ENCODE measurements around the gene CLEC1B. TPM values are rescaled to one million over a fixed set of nuclear protein-coding genes. Genes with fewer than 3 reads are reported as not detected.
"Not testable (repeated sequence)": the region's sequence is repeated elsewhere in the genome, so short reads cannot be mapped to it uniquely, and the experiment has no call there.

CLEC1B gene
- total and polyA plus RNA-seq, 2 experiments from 2014 or later = 0.20 to 2.4 TPM

DNA sequence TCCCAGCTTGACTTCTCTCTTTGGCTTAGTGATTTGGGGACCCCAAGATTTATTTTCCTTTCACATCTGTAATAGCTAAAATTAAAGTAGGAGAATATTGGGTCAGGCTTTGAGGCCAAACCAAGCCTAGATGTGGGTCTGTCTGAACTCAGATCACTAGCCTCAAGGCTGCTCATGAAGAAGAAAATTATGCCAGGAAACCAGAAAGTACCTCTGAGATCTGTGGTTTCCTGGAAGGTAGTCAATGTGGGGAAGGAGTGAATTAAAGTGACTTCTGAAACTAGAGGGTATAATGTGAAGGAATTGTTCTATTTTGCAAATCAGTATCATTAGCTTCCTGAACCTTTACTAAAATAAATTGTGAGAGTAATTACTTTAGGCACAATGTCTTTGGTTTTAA is 41.1 kb downstream of the CLEC1B start:
- no peaks in the 10 kb centered on the region for H3K4me1 ChIP-seq (ENCODE audit: insufficient read depth)
- H3K4me2 ChIP-seq = no peak overlapping the region
- H3K27ac ChIP-seq = no peak overlapping the region
- H2AFZ ChIP-seq = no peak overlapping the region
- no peaks in the 10 kb centered on the region for H3K27me3 ChIP-seq
- no peaks in the 10 kb centered on the region for H3K36me3 ChIP-seq (replicated peaks; ENCODE audit: insufficient read depth, low read depth)
- no peaks in the 10 kb centered on the region for H3K9me2 ChIP-seq (replicated peaks; ENCODE audit: insufficient read depth)
- no peaks in the 10 kb centered on the region for H3K79me2 ChIP-seq
- H4K20me1 ChIP-seq (ENCODE audit: insufficient read depth, poor library complexity, severe bottlenecking) = no peaks in the 10 kb centered on the region
- DNase-seq (ENCODE audit: low spot score) = no peak
- no peaks in the 10 kb centered on the region for H3K9me3 ChIP-seq (ENCODE audit: low read depth)
- no peak overlapping the region for H3K4me3 ChIP-seq
- TF ChIP-seq, protein P1, sequence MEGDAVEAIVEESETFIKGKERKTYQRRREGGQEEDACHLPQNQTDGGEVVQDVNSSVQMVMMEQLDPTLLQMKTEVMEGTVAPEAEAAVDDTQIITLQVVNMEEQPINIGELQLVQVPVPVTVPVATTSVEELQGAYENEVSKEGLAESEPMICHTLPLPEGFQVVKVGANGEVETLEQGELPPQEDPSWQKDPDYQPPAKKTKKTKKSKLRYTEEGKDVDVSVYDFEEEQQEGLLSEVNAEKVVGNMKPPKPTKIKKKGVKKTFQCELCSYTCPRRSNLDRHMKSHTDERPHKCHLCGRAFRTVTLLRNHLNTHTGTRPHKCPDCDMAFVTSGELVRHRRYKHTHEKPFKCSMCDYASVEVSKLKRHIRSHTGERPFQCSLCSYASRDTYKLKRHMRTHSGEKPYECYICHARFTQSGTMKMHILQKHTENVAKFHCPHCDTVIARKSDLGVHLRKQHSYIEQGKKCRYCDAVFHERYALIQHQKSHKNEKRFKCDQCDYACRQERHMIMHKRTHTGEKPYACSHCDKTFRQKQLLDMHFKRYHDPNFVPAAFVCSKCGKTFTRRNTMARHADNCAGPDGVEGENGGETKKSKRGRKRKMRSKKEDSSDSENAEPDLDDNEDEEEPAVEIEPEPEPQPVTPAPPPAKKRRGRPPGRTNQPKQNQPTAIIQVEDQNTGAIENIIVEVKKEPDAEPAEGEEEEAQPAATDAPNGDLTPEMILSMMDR (IDR thresholded peaks at IDR 0.05; ENCODE audit: poor library complexity) = no peak
- no peak for TF ChIP-seq EZH2phosphoT487 (IDR thresholded peaks at IDR 0.05; ENCODE audit: low read depth, severe bottlenecking, unreplicated experiment)
- TF ChIP-seq EZH2 (IDR thresholded peaks at IDR 0.05; ENCODE audit: borderline replicate concordance) = no peak

DNA sequence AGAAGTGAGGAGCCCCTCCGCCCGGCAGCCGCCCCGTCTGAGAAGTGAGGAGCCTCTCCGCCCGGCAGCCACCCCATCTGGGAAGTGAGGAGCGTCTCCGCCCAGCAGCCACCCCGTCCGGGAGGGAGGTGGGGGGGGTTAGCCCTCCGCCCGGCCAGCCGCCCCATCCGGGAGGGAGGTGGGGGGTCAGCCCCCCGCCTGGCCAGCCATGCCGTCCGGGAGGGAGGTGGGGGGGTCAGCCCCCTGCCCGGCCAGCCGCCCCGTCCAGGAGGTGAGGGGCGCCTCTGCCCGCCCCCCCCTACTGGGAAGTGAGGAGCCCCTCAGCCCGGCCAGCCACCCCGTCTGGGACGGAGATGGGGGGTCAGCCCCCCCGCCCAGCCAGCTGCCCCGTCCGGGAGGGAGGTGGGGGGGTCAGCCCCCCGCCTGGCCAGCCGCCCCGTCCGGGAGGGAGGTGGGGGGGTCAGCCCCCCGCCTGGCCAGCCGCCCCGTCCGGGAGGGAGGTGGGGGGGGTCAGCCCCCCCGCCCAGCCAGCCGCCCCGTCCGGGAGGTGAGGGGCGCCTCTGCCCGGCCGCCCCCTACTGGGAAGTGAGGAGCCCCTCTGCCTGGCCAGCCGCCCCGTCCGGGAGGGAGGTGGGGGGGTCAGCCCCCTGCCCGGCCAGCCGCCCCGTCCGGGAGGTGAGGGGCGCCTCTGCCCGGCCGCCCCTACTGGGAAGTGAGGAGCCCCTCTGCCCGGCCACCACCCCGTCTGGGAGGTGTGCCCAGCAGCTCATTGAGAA is 45.8 kb downstream of the CLEC1B start:
- not testable (repeated sequence) for H3K27me3 ChIP-seq; DNase-seq (ENCODE audit: low spot score); H3K4me3 ChIP-seq; H3K36me3 ChIP-seq (replicated peaks; ENCODE audit: insufficient read depth, low read depth); H3K9me2 ChIP-seq (replicated peaks; ENCODE audit: insufficient read depth); H3K79me2 ChIP-seq; H4K20me1 ChIP-seq (ENCODE audit: insufficient read depth, poor library complexity, severe bottlenecking); H2AFZ ChIP-seq; H3K4me2 ChIP-seq; H3K4me1 ChIP-seq (ENCODE audit: insufficient read depth); H3K27ac ChIP-seq; H3K9me3 ChIP-seq (ENCODE audit: low read depth)
- 87% methylated on average over 2 of the region's 55 CpGs for WGBS (ENCODE audit: low lambda C conversion rate, missing lambda C conversion rate)

DNA sequence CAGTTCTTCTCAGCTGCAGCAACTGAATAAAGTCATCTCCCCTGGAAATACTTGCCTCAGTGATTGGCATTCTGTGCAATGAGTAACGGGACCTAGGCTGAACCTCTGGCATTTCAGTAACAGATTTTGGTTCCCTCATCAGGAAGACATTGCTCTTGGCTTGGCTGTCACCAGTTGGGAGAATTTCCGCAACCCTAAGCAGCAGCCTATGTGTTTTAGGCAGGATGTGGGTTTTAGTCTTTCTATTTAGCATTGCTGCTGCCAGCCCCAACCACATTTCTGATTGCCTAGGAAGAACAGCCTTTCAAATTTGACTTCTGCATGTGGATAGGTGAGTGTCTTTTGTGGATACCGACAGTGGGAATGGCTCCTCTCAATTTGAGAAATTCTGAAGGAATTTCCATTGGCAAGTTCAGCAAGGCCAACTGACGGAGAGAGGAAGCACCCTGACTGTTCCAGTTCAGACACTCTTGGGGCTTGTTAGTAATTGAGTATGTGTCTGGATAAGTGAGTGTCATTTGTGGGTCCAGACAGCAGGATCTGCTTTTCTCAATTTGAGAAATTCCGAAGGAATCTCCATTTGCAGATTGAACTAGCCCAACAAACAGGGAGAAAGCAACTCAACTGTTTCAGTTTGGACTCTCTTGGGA is 47.8 kb downstream of the CLEC1B start:
- Histone ChIP-seq H2AFZ (no peak overlapping the region), H4K20me1 (ENCODE audit: insufficient read depth, poor library complexity, severe bottlenecking) (no peaks in the 10 kb centered on the region), H3K9me3 (ENCODE audit: low read depth) (no peaks in the 10 kb centered on the region), H3K4me2 (no peak overlapping the region), H3K4me3 (no peak overlapping the region), H3K9me2 (replicated peaks; ENCODE audit: insufficient read depth) (no peaks in the 10 kb centered on the region), H3K27me3 (no peaks in the 10 kb centered on the region), H3K27ac (no peak overlapping the region), H3K4me1 (ENCODE audit: insufficient read depth) (no peaks in the 10 kb centered on the region), H3K79me2 (no peaks in the 10 kb centered on the region), H3K36me3 (replicated peaks; ENCODE audit: insufficient read depth, low read depth) (no peaks in the 10 kb centered on the region)
- TF ChIP-seq, protein P1 (IDR thresholded peaks at IDR 0.05; ENCODE audit: poor library complexity) = no peak
- TF ChIP-seq EZH2 (IDR thresholded peaks at IDR 0.05; ENCODE audit: borderline replicate concordance) (no peak), EZH2phosphoT487 (IDR thresholded peaks at IDR 0.05; ENCODE audit: low read depth, severe bottlenecking, unreplicated experiment) (no peak)
- WGBS (ENCODE audit: low lambda C conversion rate, missing lambda C conversion rate) = 90% methylated on average over 5 of the region's 5 CpGs
- DNase-seq (ENCODE audit: low spot score) = no peak

DNA sequence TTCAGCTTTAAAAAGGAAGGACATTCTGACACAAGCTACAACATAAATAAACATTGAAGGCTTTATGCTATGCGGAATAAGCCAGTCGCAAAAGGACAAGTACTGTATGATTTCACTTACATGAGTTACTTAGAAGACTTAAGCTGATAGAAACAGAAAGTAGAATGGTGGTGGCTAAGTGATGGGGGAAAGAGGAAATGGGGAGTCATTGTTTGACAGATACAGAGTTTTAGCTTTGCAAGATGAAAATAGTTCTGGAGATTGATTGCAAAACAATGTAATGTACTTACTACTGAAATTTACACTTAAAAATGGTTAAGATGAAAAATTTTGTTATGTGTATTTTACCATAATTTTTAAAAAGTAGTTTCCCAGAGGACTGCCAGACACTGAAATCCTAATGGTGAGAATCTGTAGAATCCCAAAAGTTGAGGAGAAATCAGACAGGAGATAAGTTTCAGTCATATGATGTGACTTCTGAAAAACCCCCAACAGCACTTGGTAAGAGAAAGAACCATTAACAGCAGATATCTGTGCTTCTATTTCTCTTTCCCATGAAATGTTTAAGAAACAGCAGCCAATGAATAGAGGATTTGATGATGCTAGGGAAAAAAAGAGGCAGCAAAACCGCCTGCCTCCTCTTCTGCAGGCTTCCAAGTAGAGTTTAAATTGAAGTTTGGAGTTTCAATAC is 50.2 kb downstream of the CLEC1B start:
- H3K9me2 ChIP-seq (replicated peaks; ENCODE audit: insufficient read depth) = no peaks in the 10 kb centered on the region
- no peaks in the 10 kb centered on the region for H3K79me2 ChIP-seq
- no peaks in the 10 kb centered on the region for H3K36me3 ChIP-seq (replicated peaks; ENCODE audit: insufficient read depth, low read depth)
- no peaks in the 10 kb centered on the region for H4K20me1 ChIP-seq (ENCODE audit: insufficient read depth, poor library complexity, severe bottlenecking)
- H2AFZ ChIP-seq = no peak overlapping the region
- no peak overlapping the region for H3K4me2 ChIP-seq
- TF ChIP-seq EZH2 (IDR thresholded peaks at IDR 0.05; ENCODE audit: borderline replicate concordance) = no peak
- TF ChIP-seq, protein P1 (IDR thresholded peaks at IDR 0.05; ENCODE audit: poor library complexity) = no peak
- TF ChIP-seq EZH2phosphoT487 (IDR thresholded peaks at IDR 0.05; ENCODE audit: low read depth, severe bottlenecking, unreplicated experiment) = no peak
- no peak overlapping the region for H3K27ac ChIP-seq
- no peaks in the 10 kb centered on the region for H3K9me3 ChIP-seq (ENCODE audit: low read depth)
- H3K4me1 ChIP-seq (ENCODE audit: insufficient read depth) = no peaks in the 10 kb centered on the region
- H3K4me3 ChIP-seq = no peak overlapping the region
- DNase-seq (ENCODE audit: low spot score) = no peak
- H3K27me3 ChIP-seq = no peaks in the 10 kb centered on the region
- 85% methylated on average over 3 of the region's 3 CpGs for WGBS (ENCODE audit: low lambda C conversion rate, missing lambda C conversion rate)
